Activated effector memory CD4-positive, alpha-beta T cell treated with Interleukin-2 at 50 U/mL for 16 hours (primary cell): Measurements from ENCODE around the gene TRERF1.
"Not testable (repeated sequence)": the region's sequence is repeated elsewhere in the genome, so short reads cannot be mapped to it uniquely, and the experiment has no call there.

Source experiments
- DNase-seq: peaks from one replicate; pipeline ENCODE4 v3.0.0-alpha.2; 2020

Gene TRERF1

GRCh38 chr6:42211726-42212125 is 240.0 kb downstream of the TRERF1 start:
- DNase-seq, result no peak

- no peak for DNase-seq
Measured at GRCh38 chr6:42210551-42210950, 241.2 kb downstream of the TRERF1 start.

GRCh38 chr6:42207559-42207958 is 244.2 kb downstream of the TRERF1 start:
- DNase-seq, result not testable (repeated sequence)

GRCh38 chr6:42204768-42205282 is 246.9 kb downstream of the TRERF1 start:
- no peak for DNase-seq

- DNase-seq, result no peak
Measured at GRCh38 chr6:42203183-42203582, 248.5 kb downstream of the TRERF1 start.

GRCh38 chr6:42202131-42202915 is 249.4 kb downstream of the TRERF1 start:
- DNase-seq, result not testable (repeated sequence)

- no peak for DNase-seq
Measured at GRCh38 chr6:42201382-42201781, 250.3 kb downstream of the TRERF1 start.

GRCh38 chr6:42200035-42200434 is 251.7 kb downstream of the TRERF1 start:
- no peak for DNase-seq

GRCh38 chr6:42199106-42199981 is 252.4 kb downstream of the TRERF1 start:
- DNase-seq, result no peak

GRCh38 chr6:42197555-42198362 is 254.0 kb downstream of the TRERF1 start:
- DNase-seq, result no peak

GRCh38 chr6:42195415-42195814 is 256.3 kb downstream of the TRERF1 start:
- DNase-seq, result no peak

GRCh38 chr6:42194056-42194455 is 257.7 kb downstream of the TRERF1 start:
- no peak for DNase-seq

GRCh38 chr6:42193491-42193894 is 258.2 kb downstream of the TRERF1 start:
- DNase-seq, result no peak

GRCh38 chr6:42192385-42192784 is 259.3 kb downstream of the TRERF1 start:
- not testable (repeated sequence) for DNase-seq

- DNase-seq, result no peak
Measured at GRCh38 chr6:42190554-42191183, 261.1 kb downstream of the TRERF1 start.

- DNase-seq, result no peak
Measured at GRCh38 chr6:42188406-42188805, 263.3 kb downstream of the TRERF1 start.

- DNase-seq, result no peak
Measured at GRCh38 chr6:42185597-42185996, 266.1 kb downstream of the TRERF1 start.

- no peak for DNase-seq
Measured at GRCh38 chr6:42184475-42184874, 267.3 kb downstream of the TRERF1 start.

- DNase-seq, result no peak
Measured at GRCh38 chr6:42182101-42182500, 269.6 kb downstream of the TRERF1 start.

GRCh38 chr6:42179945-42180313 is 271.8 kb downstream of the TRERF1 start:
- DNase-seq, result no peak

- no peak for DNase-seq
Measured at GRCh38 chr6:42179261-42179944, 272.3 kb downstream of the TRERF1 start.
